GM12878 (cell line): ENCODE results near the gene TOMM22. TPM values are rescaled to one million over a fixed set of nuclear protein-coding genes. Genes with fewer than 3 reads are reported as not detected.

ENCODE experiments used
- ATAC-seq: fragments of 200-7000 bp; cut with Tn5 transposase; 3 replicates; pipeline ENCODE4 v1.9.1; 2020; ENCODE audit warnings: mild to moderate bottlenecking, moderate library complexity
- BruUV-seq: library from RNA; stranded (reverse); fragments of 400-500 nt; replicated peaks from 2 replicates; lab custom pipeline; 2021; lab: Mats Ljungman, UMichigan
- CTCF ChIA-PET: fragments of 300-600 bp; sonication (Branson Sonifier 250); formaldehyde crosslinking; extraction: SDS; loops from one replicate; lab custom pipeline; 2021; ENCODE audit warnings: inconsistent platforms; lab: Yijun Ruan, JAX
- POLR2A ChIA-PET: fragments of 350-600 bp; formaldehyde crosslinking; extraction: SDS; loops from one replicate; lab custom pipeline; 2021; ENCODE audit warnings: inconsistent platforms; lab: Charles Lee
- RAD21 ChIA-PET: fragments of 300-600 bp; sonication (Branson Sonifier 250); formaldehyde crosslinking; loops from one replicate; lab custom pipeline; 2023; ENCODE audit warnings: antibody characterized with exemption; ENCODE audit not compliant: unreplicated experiment; lab: Charles Lee
- SMC1A ChIA-PET: fragments of 300-600 bp; sonication (Branson Sonifier 250); formaldehyde crosslinking; loops from one replicate; lab custom pipeline; 2023; ENCODE audit not compliant: unreplicated experiment, uncharacterized antibody; lab: Charles Lee
- DNase-seq: peaks from one replicate; pipeline ENCODE4 v3.0.0-alpha.2; 2011; ENCODE audit warnings: low read depth, low spot score
- FAIRE-seq: peaks from 3 replicates; lab custom pipeline; 2011; peaks lifted over from hg19 to GRCh38; lab: Jason Lieb, UNC
- H2AFZ ChIP-seq: 2 replicates; pipeline ENCODE4 v1.6.0; 2011; ENCODE audit warnings: low read depth, low read length, control low read depth; ENCODE audit not compliant: control insufficient read depth
- H3K27ac ChIP-seq: 2 replicates; pipeline ENCODE4 v1.5.1; 2011; ENCODE audit warnings: control low read depth; ENCODE audit not compliant: control insufficient read depth, insufficient read depth
- H3K27me3 ChIP-seq, 2 experiments: replicated peaks in 1 of 2; 2 replicates each; pipeline versions ENCODE4 v1.6.0 to v1.6.1; 2011; ENCODE audit warnings: low read length in 1 of 2; ENCODE audit not compliant: control insufficient read depth in 2 of 2, insufficient read depth in 2 of 2
- H3K36me3 ChIP-seq, 2 experiments: 2 replicates each; pipeline ENCODE4 v1.5.1; 2011; ENCODE audit warnings: low read length in 1 of 2; ENCODE audit not compliant: control insufficient read depth in 2 of 2, insufficient read depth in 2 of 2
- H3K4me1 ChIP-seq: 2 replicates; pipeline ENCODE4 v1.6.1; 2011; ENCODE audit warnings: mild to moderate bottlenecking, low read length, moderate library complexity, mixed read lengths; ENCODE audit not compliant: control insufficient read depth, insufficient read depth
- H3K4me2 ChIP-seq: 2 replicates; pipeline ENCODE4 v1.6.0; 2011; ENCODE audit warnings: control low read depth; ENCODE audit not compliant: control insufficient read depth, insufficient read depth
- H3K4me3 ChIP-seq: fragments of 200-600 bp; sonication (generic); 2 replicates; pipeline ENCODE4 v1.5.1; 2016
- H3K79me2 ChIP-seq: 2 replicates; pipeline ENCODE4 v1.6.0; 2011; ENCODE audit warnings: low read length; ENCODE audit not compliant: control insufficient read depth, insufficient read depth
- H3K9ac ChIP-seq: 2 replicates; pipeline ENCODE4 v1.8.0; 2011; ENCODE audit warnings: low read length, control low read depth, mixed read lengths; ENCODE audit not compliant: control insufficient read depth, insufficient read depth
- H3K9me3 ChIP-seq: replicated peaks from 3 replicates; pipeline ENCODE4 v1.5.1; 2011; ENCODE audit warnings: mild to moderate bottlenecking, low read length; ENCODE audit not compliant: control insufficient read depth, insufficient read depth
- H4K20me1 ChIP-seq: 2 replicates; pipeline ENCODE4 v1.6.0; 2011; ENCODE audit not compliant: control insufficient read depth, insufficient read depth
- E4F1 ChIP-seq: fragments of 450-650 bp; IDR thresholded peaks from 2 replicates; pipeline ENCODE4 v1.6.1; 2018; ENCODE audit warnings: borderline replicate concordance, mild to moderate bottlenecking; ENCODE audit not compliant: partially characterized antibody
- EP300 ChIP-seq, 2 experiments: fragments of 150-350 bp in 1 of 2; IDR thresholded peaks; 2 replicates each; pipeline ENCODE4 v1.6.1; 2011 to 2012; ENCODE audit warnings: low read depth in 2 of 2, low read length in 2 of 2, borderline replicate concordance in 1 of 2, improper control_type of control experiment in 1 of 2, inconsistent platforms in 1 of 2; ENCODE audit not compliant: control insufficient read depth in 1 of 2
- HDAC2 ChIP-seq: fragments of 200-600 bp; sonication (generic); IDR thresholded peaks from 2 replicates; pipeline ENCODE4 v1.6.1; 2017
- IRF4 ChIP-seq: IDR thresholded peaks from 2 replicates; pipeline ENCODE4 v1.6.1; 2011; ENCODE audit warnings: low read depth, low read length
- RUNX3 ChIP-seq: IDR thresholded peaks from 2 replicates; pipeline ENCODE4 v1.6.1; 2012; ENCODE audit warnings: low read length, inconsistent platforms
- SMC3 ChIP-seq: IDR thresholded peaks from 2 replicates; pipeline ENCODE4 v1.6.1; 2011; ENCODE audit warnings: low read length, improper control_type of control experiment, borderline replicate concordance
- SUPT20H ChIP-seq: IDR thresholded peaks from 2 replicates; pipeline ENCODE4 v1.6.1; 2011; ENCODE audit warnings: low read depth, mild to moderate bottlenecking, low read length, moderate library complexity, borderline replicate concordance; ENCODE audit not compliant: control insufficient read depth
- YBX1 ChIP-seq: fragments of 450-650 bp; IDR thresholded peaks from 2 replicates; pipeline ENCODE4 v1.6.1; 2016; ENCODE audit warnings: antibody characterized with exemption
- ZNF217 ChIP-seq: fragments of 450-650 bp; IDR thresholded peaks from 2 replicates; pipeline ENCODE4 v1.6.1; 2017; ENCODE audit warnings: antibody characterized with exemption, mild to moderate bottlenecking
- WGBS: methylation state at CpG from one replicate; pipeline ENCODE4 v1.1.6; 2016; ENCODE audit warnings: low lambda C conversion rate; ENCODE audit not compliant: insufficient replicate concordance, insufficient coverage; ENCODE audit errors: missing lambda C conversion rate; 5-methylcytosine and 5-hydroxymethylcytosine counted together
- in situ Hi-C: fragments of 300-500 bp; cut with MboI; formaldehyde crosslinking; loops from 9 replicates; pipeline ENCODE4 v1.14.3; 2018; ENCODE audit warnings: mixed read lengths
- intact Hi-C: fragments of 100-400 bp; cut with micrococcal nuclease; formaldehyde crosslinking; loops from one replicate; pipeline ENCODE4 v1.14.2; 2022; ENCODE audit not compliant: unreplicated experiment
- polyA plus RNA-seq, 11 experiments: library from polyadenylated mRNA; depleted of rRNA in 4 of 11; unstranded in 6 of 11; stranded (reverse) in 5 of 11; fragments of >200 nt; fragmentation: Nextera tagmentation in 4 of 11; fragmentation: Illumina TruSeq in 1 of 11; extraction: Ambion mirVana in 4 of 11; extraction: Trizol in 1 of 11; gene quantifications; 1 replicate in 1 of 11; 2 replicates in 10 of 11; pipeline versions ENCODE4 v1.2.1 to v1.2.3, GENCODE V29; 2011 to 2016; ENCODE audit warnings: inconsistent platforms in 2 of 11, missing spikeins in 2 of 11, low read depth in 1 of 11
- total RNA-seq, 4 experiments: library from RNA; depleted of rRNA in 3 of 4; stranded (reverse); fragments of >200 nt in 3 of 4; fragmentation: Illumina TruSeq in 1 of 4; extraction: Trizol in 1 of 4; gene quantifications; 2 replicates each; pipeline versions ENCODE4 v1.2.1 to v1.2.3, GENCODE V29; 2013 to 2021

TOMM22 gene
- total and polyA plus RNA-seq, 10 of the 15 experiments (the other 5 are each of a cell fraction or from before 2014, with no cell fraction given): 37.6 to 197 (median 94.9) TPM

- ChIA-PET RAD21 (no interaction called here), POLR2A (interaction anchor here (1.4 kb wide), 1 partner anchor 30 kb away, joined by 3 read pairs; no protein-coding TSS in a partner anchor), CTCF (interaction anchor here (1.1 to 2.4 kb wide), 8 partner anchors 10 to 145 kb away, joined by 4 to 10 read pairs (median 8); partner anchors contain the start of gene GTPBP1), SMC1A (interaction anchor here (1.0 to 1.7 kb wide), 4 partner anchors 17 to 51 kb away, joined by 3 to 10 read pairs (median 3); no protein-coding TSS in a partner anchor)
- ATAC-seq (no peak), FAIRE-seq (no peak), DNase-seq (no peak)
- TF ChIP-seq ZNF217 (no peak), SUPT20H (no peak), IRF4 (no peak), SMC3 (no peak), EP300 (IDR thresholded peaks at IDR 0.05; ENCODE audit: borderline replicate concordance in 1 of 2, control insufficient read depth in 1 of 2, low read depth in 2 of 2, low read length in 2 of 2) (no peak), HDAC2 (no peak), RUNX3 (no peak), YBX1 (no peak), E4F1 (no peak)
- Histone ChIP-seq H3K4me2 (no peak overlapping the region), H3K27ac (no peak overlapping the region), H4K20me1 (no peaks in the 10 kb centered on the region), H3K4me3 (no peak overlapping the region), H3K36me3 (peaks cover 52 to 55% of the 10 kb centered on the region in 2 experiments), H3K4me1 (no peaks in the 10 kb centered on the region), H2AFZ (no peak overlapping the region), H3K27me3 (no peaks in the 10 kb centered on the region), H3K9me3 (no peaks in the 10 kb centered on the region), H3K79me2 (no peaks in the 10 kb centered on the region), H3K9ac (no peak overlapping the region)
- WGBS: 99% methylated on average over 7 of the region's 7 CpGs
- intact Hi-C loops: no loop called here
- no TSS peak for BruUV-seq
- in situ Hi-C loops: no loop called here
These were observed 42.4 kb downstream of the TOMM22 start for GRCh38 chr22:38724176-38724575.
